Endometrial microvascular endothelial cells (primary cell): Measurements from ENCODE around the gene B4GALT5. TPM values are rescaled to one million over a fixed set of nuclear protein-coding genes. Genes with fewer than 3 reads are reported as not detected.
"Not testable (repeated sequence)": the region's sequence is repeated elsewhere in the genome, so short reads cannot be mapped to it uniquely, and the experiment has no call there.

ENCODE experiments used
- in situ Hi-C: cut with HindIII; loops from 2 replicates; pipeline ENCODE4 v1.10.0; 2017; ENCODE audit warnings: low sequenced_read_pairs, low pct_unique_long_range_greater_than_20kb; ENCODE audit errors: inconsistent ontology term
- total RNA-seq: library from RNA; depleted of rRNA; stranded (reverse); fragments of >200 nt; gene quantifications from one replicate; pipeline ENCODE4 v1.2.3, GENCODE V29; 2015; ENCODE audit errors: inconsistent ontology term

Gene B4GALT5
- total RNA-seq, 1 donor from 2014 or later = 30.7 TPM

GRCh38 chr20:49705893-49706292 lies 7.8 kb downstream of the B4GALT5 start:
- in situ Hi-C loops = not testable (repeated sequence)

- in situ Hi-C loops = no loop called here
Measured at GRCh38 chr20:49705358-49705757, 8.3 kb downstream of the B4GALT5 start.

DNA sequence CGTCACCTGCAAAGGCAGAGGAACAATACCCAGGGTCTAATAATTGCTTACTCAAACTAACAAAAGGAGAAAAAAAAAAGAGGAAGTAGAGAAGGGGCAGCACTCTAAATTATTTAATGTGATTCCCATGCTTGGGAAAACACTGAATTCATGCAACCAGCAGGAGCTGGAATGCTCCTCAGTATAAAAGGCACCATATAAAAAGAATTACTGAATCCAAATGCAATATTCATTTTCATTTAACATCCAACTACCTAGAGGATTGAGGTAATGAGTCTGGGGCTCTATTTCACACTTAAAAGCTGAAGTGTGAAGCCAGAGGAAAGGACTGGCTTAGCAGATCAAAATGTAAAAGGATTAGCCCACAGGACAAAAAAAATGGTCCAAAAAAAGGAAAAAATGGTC lies 8.7 kb downstream of the B4GALT5 start:
- in situ Hi-C loops = no loop called here

DNA sequence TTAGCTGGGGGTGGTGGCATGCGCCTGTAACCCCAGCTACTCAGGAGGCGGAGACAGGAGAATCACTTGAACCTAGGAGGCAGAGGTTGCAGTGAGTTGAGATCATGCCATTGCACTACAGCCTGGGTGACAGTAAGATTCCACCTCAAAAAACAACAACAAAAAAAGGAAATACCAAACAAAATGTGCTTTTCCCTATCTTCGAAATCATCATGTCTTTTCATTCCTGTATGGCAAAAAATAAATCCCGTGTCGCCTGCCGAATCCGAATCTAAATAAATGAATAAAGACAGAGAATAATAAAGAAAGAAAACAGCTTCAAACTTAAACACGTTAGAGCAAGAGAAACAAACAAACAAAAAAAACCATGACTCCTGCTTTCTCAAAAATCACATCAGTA lies 11.8 kb downstream of the B4GALT5 start:
- in situ Hi-C loops = no loop called here

GRCh38 chr20:49701241-49701790 lies 12.4 kb downstream of the B4GALT5 start:
- in situ Hi-C loops = no loop called here

DNA sequence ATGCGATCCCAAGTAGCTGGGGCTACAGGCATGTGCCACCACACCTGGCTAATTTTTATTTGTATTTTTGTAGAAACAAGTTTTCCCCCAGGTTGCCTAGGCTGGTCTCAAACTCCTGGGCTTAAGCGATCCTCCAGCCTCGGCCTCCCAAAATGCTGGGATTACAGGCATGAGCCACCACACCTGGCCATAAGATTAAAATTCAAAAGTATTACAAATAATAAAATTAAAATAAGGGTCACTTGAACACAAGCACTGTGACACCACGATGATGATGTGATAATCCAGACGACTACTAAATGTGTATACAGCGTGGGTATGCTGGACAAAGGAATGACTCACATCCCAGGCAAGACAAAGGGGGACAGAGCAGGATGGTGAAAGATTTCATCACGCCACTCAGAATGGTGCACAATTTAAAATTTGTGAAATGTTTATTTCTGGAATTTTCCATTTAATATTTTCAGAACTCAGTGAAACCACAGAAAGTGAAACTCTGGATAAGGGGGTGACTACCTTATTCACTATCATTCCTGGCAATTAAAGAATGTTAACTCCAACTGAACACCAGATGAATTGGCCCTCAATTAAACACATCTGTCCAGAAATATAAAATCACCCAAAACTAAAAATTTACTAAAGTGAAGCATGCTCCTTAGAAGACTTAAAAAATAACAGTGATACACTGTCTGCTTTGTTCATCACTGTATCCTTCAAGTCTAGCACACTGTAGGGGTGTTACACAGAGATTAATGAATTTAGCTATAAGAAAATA lies 13.1 kb downstream of the B4GALT5 start:
- in situ Hi-C loops = no loop called here

DNA sequence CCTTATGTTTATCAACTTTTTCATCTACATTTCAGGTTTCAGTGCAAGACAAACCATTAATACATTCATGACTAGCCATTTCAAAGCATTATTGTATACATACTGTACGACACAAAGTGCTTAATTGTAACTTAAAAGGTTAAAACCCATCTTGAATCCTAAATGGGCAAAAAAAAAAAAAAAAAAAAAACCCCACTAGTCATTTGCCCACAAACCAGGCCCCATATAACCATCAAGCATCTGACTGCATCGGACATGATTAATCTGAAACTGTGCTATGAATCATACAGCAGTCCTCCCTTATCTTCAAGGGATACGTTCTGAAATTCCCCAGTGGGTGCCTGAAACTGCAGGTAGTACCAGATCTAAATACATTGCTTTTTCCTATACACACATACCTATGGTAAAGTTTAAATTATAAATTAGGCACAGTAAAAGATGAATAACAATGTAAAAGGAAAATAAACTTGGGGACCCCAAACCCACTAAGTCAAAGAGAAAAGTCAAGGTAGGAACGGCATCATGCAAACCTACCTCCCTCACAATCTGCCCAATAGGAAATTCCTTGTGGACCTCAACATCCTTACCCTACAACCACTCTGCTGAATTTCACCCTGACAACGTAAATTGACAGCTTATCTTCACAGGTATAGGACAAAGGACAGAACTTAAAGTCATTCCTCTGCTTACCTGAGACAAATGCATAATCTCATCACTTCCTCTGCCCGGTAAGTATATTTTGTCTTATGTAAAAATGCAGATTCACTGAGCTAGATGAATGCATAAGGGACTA lies 14.3 kb downstream of the B4GALT5 start:
- in situ Hi-C loops = no loop called here

DNA sequence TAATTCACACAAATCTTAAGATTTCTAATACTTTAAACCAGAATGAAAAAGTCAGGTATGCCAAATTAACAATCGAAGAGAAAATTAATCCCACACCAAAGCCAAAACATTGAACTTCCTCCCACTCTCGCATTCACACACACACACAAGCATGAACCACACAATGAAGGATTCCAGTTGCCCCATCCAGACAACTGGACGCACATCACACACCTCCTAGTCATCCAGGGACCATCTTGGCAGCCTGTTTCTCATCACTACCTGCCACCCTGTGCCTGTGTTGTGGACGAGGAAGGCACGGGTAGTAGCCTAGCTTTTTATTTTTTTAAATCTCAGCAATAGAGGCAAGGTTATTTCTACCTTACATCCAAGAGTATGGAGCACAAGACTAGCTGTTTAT lies 15.2 kb downstream of the B4GALT5 start:
- in situ Hi-C loops = no loop called here

DNA sequence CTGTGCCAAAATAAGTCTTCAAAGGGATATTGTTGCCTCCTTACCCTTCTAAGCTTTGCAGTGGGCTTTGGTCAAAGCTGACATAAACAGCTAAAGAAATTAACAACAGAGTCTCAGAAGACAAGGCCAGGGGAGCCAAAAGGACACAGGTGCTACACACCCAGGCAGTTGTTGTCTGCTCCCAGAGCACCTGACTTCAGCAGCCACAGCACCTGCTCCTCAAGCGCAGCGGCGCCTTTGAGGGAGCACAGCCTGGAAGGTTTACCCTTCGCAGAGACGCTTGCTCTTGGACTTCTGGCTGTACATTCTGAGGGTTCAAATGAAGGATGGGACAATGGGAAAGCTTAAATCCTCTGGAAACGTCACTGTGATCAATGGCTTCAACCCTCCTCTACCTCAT lies 16.6 kb downstream of the B4GALT5 start:
- in situ Hi-C loops = no loop called here

GRCh38 chr20:49696594-49696993 lies 17.1 kb downstream of the B4GALT5 start:
- in situ Hi-C loops = no loop called here

- in situ Hi-C loops = no loop called here
Measured at GRCh38 chr20:49695830-49696229, 17.8 kb downstream of the B4GALT5 start.

GRCh38 chr20:49694450-49695071 lies 19.1 kb downstream of the B4GALT5 start:
- in situ Hi-C loops = no loop called here

DNA sequence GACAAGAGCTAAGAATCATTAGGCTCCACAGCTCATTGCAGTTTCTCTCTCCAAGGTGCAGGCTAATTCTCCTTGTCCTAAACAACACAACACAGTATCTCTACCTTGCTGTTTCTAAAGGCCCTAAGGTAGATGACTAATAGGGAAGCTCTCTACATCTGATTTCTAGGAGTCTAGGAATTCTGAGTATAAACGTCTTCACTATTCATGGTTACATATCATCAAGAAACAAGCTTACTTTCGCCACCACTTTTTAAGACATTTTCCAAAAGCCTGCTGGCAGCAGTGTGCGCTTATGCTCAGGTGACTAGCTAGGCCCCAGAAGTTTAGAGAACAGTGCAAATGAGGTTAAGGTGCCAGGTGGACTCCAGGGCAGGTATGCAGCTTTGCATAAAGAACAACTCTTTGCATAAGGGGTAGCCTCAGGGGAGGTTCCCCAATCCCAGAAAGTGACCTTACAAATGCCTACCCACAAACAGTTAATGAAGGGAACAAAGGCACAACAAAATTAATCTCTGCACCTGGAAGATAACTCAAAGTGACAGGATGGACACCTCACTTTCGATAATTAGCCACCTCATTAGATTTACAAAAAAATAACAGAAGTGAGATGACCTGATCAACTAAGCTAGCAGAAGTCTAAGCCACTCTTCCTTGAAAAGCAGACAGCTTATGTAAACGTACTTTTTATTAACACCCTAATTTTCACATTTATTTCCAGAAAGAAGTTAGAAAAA lies 20.1 kb downstream of the B4GALT5 start:
- in situ Hi-C loops = no loop called here

DNA sequence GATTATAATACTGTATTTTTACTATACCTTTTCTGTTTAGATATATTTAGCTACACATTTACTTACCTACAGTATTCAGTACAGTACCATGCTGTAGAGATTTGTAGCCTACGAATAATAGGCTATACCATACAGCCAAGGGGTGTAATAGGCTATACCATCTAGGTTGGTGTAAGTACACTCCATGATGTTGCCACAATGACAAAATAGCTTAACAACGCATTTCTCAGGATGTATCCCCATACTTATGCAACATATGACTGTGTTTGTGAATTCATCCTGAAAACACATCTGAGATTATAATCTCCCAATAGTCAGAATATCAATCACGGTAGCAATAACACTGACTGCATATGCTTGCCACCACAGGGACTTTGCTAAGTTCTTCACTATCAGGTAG lies 20.7 kb downstream of the B4GALT5 start:
- in situ Hi-C loops = no loop called here

DNA sequence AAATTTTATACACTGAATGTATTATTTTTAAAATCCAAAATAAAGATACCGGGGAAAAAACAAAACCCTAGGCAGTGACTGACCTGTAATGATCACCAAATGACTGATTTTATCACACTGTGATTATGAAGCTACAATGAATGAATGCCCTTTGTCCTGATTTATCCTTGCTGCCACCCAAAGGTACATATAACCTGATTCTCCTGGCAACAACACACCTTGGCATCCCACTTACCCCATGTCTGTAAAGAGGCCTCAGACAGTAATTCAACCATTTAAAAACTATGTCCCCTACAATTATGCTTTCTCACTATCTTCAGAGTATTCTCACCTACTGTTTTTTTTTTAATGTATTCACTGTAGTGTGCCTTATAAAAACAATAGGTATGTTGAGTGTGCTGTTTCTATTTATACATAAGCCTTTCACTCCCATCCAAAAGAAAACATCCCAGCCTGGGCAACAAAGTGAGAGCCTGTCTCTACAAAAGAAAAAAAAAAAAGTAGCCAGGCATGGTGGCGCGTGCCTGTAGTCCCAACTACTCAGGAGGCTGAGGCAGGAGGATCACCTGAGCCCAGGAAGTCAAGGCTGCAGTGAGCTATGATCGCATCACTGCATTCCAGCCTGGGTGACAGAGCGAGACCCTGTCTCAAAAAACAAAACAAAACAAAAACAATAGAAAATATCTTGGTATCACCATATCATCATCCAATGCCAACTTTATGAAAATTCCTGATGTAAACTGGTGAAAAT lies 21.7 kb downstream of the B4GALT5 start:
- in situ Hi-C loops = no loop called here

DNA sequence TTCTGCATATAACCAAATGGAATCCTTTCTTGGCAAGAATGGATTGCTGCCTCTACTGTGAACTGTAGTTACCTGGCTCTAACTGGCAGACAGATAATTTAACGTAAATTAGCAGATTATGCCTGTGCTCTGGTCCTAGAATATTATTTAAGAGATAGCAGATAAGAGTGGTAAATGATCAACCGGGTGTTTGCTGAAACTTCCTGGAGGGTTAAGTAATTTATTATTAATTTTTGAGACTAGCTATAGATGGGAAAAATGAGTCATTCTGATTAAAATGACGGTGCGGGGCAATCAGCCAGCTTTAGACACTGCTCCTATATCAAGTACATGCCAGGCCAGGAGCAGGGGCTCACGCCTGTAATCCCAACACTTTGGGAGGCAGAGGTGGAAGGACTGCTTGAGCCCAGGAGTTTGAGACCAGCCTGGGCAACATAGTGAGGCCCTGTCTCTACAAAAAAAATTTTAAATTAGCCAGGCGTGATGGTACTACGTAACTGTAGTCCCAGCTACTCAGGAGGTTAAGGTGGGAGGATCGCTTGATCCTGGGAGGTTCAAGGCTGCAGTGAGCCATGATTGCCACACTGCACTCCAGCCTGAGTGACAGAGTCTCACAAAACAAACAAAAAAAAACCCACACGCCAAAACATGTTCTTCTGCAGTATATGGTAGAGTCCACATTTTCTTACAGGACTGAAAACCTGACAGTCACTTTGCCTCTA lies 22.6 kb downstream of the B4GALT5 start:
- in situ Hi-C loops = no loop called here

DNA sequence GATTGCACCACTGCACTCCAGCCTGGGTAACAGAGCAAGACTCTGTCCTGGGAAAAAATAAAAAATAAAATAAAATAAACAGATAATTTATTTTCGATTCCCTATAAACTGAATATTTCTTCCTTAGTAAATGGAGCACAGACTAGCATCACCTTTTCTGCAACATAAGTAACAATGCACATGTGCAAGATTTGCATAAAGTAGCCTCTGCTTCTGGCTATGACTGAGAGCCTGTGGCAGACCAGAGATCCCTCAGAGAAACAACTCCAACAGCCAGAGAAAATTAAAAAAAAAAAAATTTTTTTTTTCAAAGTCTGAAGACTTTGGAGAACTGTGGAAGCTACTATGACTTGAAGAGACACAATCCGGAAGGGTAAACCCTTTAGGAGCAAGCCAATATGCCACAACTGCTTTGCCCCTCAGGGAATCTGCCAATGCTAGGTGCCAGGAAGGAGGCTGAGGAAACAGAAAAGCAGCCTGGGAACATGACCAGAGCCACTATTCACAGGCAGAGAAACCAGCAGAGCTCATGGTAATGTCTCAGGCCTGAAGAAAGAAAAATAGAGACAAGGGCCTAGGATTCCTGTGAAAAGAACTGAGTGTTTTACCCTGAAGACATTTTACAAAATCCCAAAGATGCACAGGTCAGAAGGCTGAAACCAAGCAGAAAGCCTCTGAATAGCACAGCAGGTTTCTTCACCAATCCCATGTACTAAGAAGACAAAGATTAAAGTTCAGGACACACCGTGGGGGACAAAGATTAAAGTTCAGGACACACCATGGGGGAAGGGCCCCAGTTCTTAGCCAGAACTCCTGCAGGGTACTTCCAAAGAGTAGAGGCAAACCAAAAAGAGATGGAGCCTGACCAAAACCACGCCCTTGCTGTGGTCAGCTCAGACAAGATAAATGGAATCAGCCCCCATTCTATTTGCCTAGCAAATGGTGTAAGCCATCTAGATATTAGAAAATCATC lies 25.8 kb downstream of the B4GALT5 start:
- in situ Hi-C loops = no loop called here
